GM12873 (cell line): ENCODE data around the gene FAT3.
A peak's percentile ranks its signal among the peaks of the same experiment; 100 is the strongest.

Source experiments
- TF ChIP-seq, protein P1 (sequence below): IDR thresholded peaks from 2 replicates; pipeline ENCODE4 v1.5.1; 2012; ENCODE audit warnings: low read depth, mild to moderate bottlenecking, moderate library complexity, low read length, control low read depth; ENCODE audit not compliant: insufficient read depth; ENCODE audit errors: missing control alignments

Gene FAT3

DNA sequence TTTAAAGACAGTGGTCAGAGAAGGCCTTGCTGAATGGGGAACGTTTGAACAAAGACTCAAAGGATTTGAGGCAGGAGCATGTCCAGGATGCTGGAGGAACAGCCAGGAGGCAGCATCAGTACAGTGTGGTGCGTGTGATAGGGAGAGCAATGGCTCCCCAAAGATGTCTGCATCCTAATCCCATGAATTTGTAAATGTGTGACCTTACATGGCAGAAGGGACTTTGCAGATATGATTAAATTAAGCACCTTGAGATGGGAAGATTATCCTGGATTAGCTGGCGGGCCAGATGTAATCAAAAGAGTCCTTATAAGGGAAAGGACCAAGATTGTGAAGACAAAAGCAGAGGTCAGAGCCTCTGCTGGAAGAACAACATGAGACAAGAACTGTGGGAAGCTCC is 24.6 kb upstream of the FAT3 start:
- TF ChIP-seq, protein P1, sequence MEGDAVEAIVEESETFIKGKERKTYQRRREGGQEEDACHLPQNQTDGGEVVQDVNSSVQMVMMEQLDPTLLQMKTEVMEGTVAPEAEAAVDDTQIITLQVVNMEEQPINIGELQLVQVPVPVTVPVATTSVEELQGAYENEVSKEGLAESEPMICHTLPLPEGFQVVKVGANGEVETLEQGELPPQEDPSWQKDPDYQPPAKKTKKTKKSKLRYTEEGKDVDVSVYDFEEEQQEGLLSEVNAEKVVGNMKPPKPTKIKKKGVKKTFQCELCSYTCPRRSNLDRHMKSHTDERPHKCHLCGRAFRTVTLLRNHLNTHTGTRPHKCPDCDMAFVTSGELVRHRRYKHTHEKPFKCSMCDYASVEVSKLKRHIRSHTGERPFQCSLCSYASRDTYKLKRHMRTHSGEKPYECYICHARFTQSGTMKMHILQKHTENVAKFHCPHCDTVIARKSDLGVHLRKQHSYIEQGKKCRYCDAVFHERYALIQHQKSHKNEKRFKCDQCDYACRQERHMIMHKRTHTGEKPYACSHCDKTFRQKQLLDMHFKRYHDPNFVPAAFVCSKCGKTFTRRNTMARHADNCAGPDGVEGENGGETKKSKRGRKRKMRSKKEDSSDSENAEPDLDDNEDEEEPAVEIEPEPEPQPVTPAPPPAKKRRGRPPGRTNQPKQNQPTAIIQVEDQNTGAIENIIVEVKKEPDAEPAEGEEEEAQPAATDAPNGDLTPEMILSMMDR = no peak

GRCh38 chr11:92204731-92205130 is 19.9 kb upstream of the FAT3 start:
- TF ChIP-seq, protein P1 = no peak

GRCh38 chr11:92206441-92206840 is 18.2 kb upstream of the FAT3 start:
- TF ChIP-seq, protein P1 = no peak

GRCh38 chr11:92211576-92212167 is 12.9 kb upstream of the FAT3 start:
- TF ChIP-seq, protein P1 = peak; percentile 6

DNA sequence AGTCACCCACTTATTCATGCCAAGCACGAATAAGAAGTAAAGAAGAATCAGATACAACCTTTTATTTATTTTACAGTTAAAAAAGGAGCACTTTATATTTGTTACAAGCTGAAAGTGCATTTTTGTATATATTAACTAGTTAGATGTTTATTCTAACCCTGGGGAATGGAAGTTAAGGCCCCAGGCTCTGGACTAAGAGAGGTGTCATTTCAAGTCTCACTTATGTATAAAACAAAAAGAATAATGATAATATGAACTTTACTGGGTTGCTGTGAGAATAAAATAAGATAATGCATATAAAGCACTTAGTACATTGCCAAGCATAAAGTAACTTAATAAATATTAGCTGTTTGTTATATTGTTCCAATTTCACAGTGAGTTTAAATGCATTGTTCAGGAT is 12.1 kb upstream of the FAT3 start:
- TF ChIP-seq, protein P1 = no peak

- TF ChIP-seq, protein P1 = no peak
Observed at GRCh38 chr11:92216789-92217188, 7.8 kb upstream of the FAT3 start.

- TF ChIP-seq, protein P1 = no peak
Observed at GRCh38 chr11:92219476-92219875, 5.1 kb upstream of the FAT3 start.
